ENCODE data around the gene SMARCA4. TPM values are rescaled to one million over a fixed set of nuclear protein-coding genes. Genes with fewer than 3 reads are reported as not detected.

Gene SMARCA4
- total and polyA plus RNA-seq, 4 donors: 15.9 to 35.4 (median 22.5) TPM

DNA sequence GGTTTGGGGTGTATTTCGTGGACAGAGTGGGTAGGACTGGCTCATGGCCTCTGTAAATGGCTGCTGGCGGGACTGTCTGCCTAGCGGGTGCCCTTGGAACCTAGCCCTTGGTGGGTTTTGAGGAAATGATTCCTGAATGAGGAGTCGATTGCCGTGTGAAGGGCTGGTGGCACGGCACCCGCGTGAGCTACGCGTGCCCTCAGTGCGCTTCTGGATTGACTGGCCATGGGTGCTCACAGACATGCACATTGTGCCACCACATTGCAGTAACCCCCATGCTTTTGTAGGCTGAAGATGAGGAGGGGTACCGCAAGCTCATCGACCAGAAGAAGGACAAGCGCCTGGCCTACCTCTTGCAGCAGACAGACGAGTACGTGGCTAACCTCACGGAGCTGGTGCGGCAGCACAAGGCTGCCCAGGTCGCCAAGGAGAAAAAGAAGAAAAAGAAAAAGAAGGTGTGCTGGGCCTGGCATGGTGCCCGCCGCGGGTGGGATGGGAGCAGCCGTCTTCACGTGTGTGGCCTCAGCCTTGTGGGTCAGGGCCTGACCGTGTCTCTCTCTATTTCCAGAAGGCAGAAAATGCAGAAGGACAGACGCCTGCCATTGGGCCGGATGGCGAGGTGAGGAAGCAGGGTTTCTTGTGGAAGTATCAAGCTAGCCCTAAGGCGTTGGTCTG is 35.2 kb downstream of the SMARCA4 start:
- H3K9me3 ChIP-seq (ENCODE audit: control insufficient read depth in 4 of 4, low read length in 3 of 4): no peaks in the 10 kb centered on the region
- H3K27me3 ChIP-seq (ENCODE audit: control insufficient read depth in 4 of 4, insufficient read depth in 4 of 4, low read length in 3 of 4): no peaks in the 10 kb centered on the region
- TF ChIP-seq, protein P1, sequence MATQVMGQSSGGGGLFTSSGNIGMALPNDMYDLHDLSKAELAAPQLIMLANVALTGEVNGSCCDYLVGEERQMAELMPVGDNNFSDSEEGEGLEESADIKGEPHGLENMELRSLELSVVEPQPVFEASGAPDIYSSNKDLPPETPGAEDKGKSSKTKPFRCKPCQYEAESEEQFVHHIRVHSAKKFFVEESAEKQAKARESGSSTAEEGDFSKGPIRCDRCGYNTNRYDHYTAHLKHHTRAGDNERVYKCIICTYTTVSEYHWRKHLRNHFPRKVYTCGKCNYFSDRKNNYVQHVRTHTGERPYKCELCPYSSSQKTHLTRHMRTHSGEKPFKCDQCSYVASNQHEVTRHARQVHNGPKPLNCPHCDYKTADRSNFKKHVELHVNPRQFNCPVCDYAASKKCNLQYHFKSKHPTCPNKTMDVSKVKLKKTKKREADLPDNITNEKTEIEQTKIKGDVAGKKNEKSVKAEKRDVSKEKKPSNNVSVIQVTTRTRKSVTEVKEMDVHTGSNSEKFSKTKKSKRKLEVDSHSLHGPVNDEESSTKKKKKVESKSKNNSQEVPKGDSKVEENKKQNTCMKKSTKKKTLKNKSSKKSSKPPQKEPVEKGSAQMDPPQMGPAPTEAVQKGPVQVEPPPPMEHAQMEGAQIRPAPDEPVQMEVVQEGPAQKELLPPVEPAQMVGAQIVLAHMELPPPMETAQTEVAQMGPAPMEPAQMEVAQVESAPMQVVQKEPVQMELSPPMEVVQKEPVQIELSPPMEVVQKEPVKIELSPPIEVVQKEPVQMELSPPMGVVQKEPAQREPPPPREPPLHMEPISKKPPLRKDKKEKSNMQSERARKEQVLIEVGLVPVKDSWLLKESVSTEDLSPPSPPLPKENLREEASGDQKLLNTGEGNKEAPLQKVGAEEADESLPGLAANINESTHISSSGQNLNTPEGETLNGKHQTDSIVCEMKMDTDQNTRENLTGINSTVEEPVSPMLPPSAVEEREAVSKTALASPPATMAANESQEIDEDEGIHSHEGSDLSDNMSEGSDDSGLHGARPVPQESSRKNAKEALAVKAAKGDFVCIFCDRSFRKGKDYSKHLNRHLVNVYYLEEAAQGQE (IDR thresholded peaks at IDR 0.05): no peak
- TF ChIP-seq FOXA2 (IDR thresholded peaks at IDR 0.05): no peak
- TF ChIP-seq, protein P2, sequence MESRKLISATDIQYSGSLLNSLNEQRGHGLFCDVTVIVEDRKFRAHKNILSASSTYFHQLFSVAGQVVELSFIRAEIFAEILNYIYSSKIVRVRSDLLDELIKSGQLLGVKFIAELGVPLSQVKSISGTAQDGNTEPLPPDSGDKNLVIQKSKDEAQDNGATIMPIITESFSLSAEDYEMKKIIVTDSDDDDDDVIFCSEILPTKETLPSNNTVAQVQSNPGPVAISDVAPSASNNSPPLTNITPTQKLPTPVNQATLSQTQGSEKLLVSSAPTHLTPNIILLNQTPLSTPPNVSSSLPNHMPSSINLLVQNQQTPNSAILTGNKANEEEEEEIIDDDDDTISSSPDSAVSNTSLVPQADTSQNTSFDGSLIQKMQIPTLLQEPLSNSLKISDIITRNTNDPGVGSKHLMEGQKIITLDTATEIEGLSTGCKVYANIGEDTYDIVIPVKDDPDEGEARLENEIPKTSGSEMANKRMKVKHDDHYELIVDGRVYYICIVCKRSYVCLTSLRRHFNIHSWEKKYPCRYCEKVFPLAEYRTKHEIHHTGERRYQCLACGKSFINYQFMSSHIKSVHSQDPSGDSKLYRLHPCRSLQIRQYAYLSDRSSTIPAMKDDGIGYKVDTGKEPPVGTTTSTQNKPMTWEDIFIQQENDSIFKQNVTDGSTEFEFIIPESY (IDR thresholded peaks at IDR 0.05): no peak
- TF ChIP-seq HNF4A (conservative IDR thresholded peaks at IDR 0.05): no peak
- no peak for TF ChIP-seq RAD21 (IDR thresholded peaks at IDR 0.05)
- no peak for TF ChIP-seq SP1 (IDR thresholded peaks at IDR 0.05)
- no peak for TF ChIP-seq FOXA1 (IDR thresholded peaks at IDR 0.05)
- no peak for TF ChIP-seq EGR1 (IDR thresholded peaks at IDR 0.05; ENCODE audit: low read depth in 2 of 2)
- TF ChIP-seq, protein P3, sequence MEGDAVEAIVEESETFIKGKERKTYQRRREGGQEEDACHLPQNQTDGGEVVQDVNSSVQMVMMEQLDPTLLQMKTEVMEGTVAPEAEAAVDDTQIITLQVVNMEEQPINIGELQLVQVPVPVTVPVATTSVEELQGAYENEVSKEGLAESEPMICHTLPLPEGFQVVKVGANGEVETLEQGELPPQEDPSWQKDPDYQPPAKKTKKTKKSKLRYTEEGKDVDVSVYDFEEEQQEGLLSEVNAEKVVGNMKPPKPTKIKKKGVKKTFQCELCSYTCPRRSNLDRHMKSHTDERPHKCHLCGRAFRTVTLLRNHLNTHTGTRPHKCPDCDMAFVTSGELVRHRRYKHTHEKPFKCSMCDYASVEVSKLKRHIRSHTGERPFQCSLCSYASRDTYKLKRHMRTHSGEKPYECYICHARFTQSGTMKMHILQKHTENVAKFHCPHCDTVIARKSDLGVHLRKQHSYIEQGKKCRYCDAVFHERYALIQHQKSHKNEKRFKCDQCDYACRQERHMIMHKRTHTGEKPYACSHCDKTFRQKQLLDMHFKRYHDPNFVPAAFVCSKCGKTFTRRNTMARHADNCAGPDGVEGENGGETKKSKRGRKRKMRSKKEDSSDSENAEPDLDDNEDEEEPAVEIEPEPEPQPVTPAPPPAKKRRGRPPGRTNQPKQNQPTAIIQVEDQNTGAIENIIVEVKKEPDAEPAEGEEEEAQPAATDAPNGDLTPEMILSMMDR (IDR thresholded peaks at IDR 0.05; ENCODE audit: low read depth, low read length, missing input control): no peak
- TF ChIP-seq HNF4G (IDR thresholded peaks at IDR 0.05): no peak
- TF ChIP-seq, protein P4, sequence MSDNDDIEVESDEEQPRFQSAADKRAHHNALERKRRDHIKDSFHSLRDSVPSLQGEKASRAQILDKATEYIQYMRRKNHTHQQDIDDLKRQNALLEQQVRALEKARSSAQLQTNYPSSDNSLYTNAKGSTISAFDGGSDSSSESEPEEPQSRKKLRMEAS (IDR thresholded peaks at IDR 0.05): no peak
- TF ChIP-seq TAF1 (conservative IDR thresholded peaks at IDR 0.05): no peak
- TF ChIP-seq NR2F2 (IDR thresholded peaks at IDR 0.05): no peak
- TF ChIP-seq GABPA (IDR thresholded peaks at IDR 0.05 in 1 of 2, conservative IDR thresholded peaks at IDR 0.05 in 1 of 2): no peak
- no peak for TF ChIP-seq JUND (IDR thresholded peaks at IDR 0.05)
- no peak for TF ChIP-seq RXRA (IDR thresholded peaks at IDR 0.05)
- TF ChIP-seq, protein P5, sequence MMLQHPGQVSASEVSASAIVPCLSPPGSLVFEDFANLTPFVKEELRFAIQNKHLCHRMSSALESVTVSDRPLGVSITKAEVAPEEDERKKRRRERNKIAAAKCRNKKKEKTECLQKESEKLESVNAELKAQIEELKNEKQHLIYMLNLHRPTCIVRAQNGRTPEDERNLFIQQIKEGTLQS (IDR thresholded peaks at IDR 0.05): no peak
- TF ChIP-seq YY1 (IDR thresholded peaks at IDR 0.05): no peak
- peaks cover 0 to 12% (median 9%) of the 10 kb centered on the region in 4 donors for H3K4me1 ChIP-seq (ENCODE audit: control insufficient read depth in 4 of 4, insufficient read depth in 4 of 4, low read length in 3 of 4)
- H3K27ac ChIP-seq (ENCODE audit: low read depth in 1 of 2, low read length in 2 of 2): no peak overlapping the region
- peaks cover 7 to 27% (median 15%) of the 10 kb centered on the region in 4 donors for H3K36me3 ChIP-seq (ENCODE audit: control insufficient read depth in 4 of 4, insufficient read depth in 3 of 4, low read depth in 1 of 4, low read length in 3 of 4)
- no peak for DNase-seq (ENCODE audit: low spot score)
- no peak overlapping the region for H3K9ac ChIP-seq (ENCODE audit: low read depth in 1 of 2, low read length in 2 of 2)
- no peak overlapping the region for H3K4me3 ChIP-seq (ENCODE audit: low read depth in 1 of 3, low read length in 3 of 3)
- WGBS: 93% methylated on average over 29 of the region's 29 CpGs

Data from liver (tissue), 9 donors.